ENCODE results near the gene LRRC31. TPM values are rescaled to one million over a fixed set of nuclear protein-coding genes. Genes with fewer than 3 reads are reported as not detected.

The LRRC31 gene
- total RNA-seq, 2 donors from 2014 or later, result not detected

GRCh38 chr3:169871129-169871886, 1.6 kb upstream of the LRRC31 start:
- ATAC-seq (no peak), DNase-seq (ENCODE audit: low spot score in 2 of 2) (no peak)
- Mint-ChIP-seq H3K27ac (peak overlapping the region in 1 of 2 donors; percentile 6), H3K9me3 (no peaks in the 10 kb centered on the region), H3K36me3 (no peaks in the 10 kb centered on the region)

GRCh38 chr3:169868369-169868768, 1.4 kb downstream of the LRRC31 start:
- no peak for DNase-seq (ENCODE audit: low spot score in 2 of 2)
- ATAC-seq, result no peak
- Mint-ChIP-seq H3K27ac (no peak overlapping the region), H3K9me3 (no peaks in the 10 kb centered on the region), H3K36me3 (no peaks in the 10 kb centered on the region)

GRCh38 chr3:169867584-169868210, 2.0 kb downstream of the LRRC31 start:
- no peak overlapping the region for H3K27ac Mint-ChIP-seq
- no peak for ATAC-seq
- H3K9me3 Mint-ChIP-seq, result no peaks in the 10 kb centered on the region
- no peak for DNase-seq (ENCODE audit: low spot score in 2 of 2)
- H3K36me3 Mint-ChIP-seq, result no peaks in the 10 kb centered on the region

GRCh38 chr3:169865176-169865767, 4.5 kb downstream of the LRRC31 start:
- DNase-seq (ENCODE audit: low spot score in 2 of 2), result no peak
- Mint-ChIP-seq H3K27ac (no peak overlapping the region), H3K9me3 (no peaks in the 10 kb centered on the region), H3K36me3 (no peaks in the 10 kb centered on the region)
- ATAC-seq, result peak; percentile 59 to 82

- DNase-seq (ENCODE audit: low spot score in 2 of 2) (no peak), ATAC-seq (peak; percentile 36 to 62)
- H3K36me3 Mint-ChIP-seq, result no peaks in the 10 kb centered on the region
- no peaks in the 10 kb centered on the region for H3K9me3 Mint-ChIP-seq
- no peak overlapping the region for H3K27ac Mint-ChIP-seq
Observed at GRCh38 chr3:169864270-169864669, 5.5 kb downstream of the LRRC31 start.

GRCh38 chr3:169863458-169863899, 6.3 kb downstream of the LRRC31 start:
- H3K9me3 Mint-ChIP-seq, result no peaks in the 10 kb centered on the region
- no peaks in the 10 kb centered on the region for H3K36me3 Mint-ChIP-seq
- peak; percentile 66 to 68 for DNase-seq (ENCODE audit: low spot score in 2 of 2)
- H3K27ac Mint-ChIP-seq, result no peak overlapping the region
- peak; percentile 59 to 79 for ATAC-seq

GRCh38 chr3:169861871-169862270, 7.9 kb downstream of the LRRC31 start:
- ATAC-seq, result no peak
- no peak overlapping the region for H3K27ac Mint-ChIP-seq
- no peaks in the 10 kb centered on the region for H3K36me3 Mint-ChIP-seq
- no peaks in the 10 kb centered on the region for H3K9me3 Mint-ChIP-seq
- DNase-seq (ENCODE audit: low spot score in 2 of 2), result no peak

- DNase-seq (ENCODE audit: low spot score in 2 of 2), result no peak
- ATAC-seq, result no peak
- H3K9me3 Mint-ChIP-seq, result no peaks in the 10 kb centered on the region
- no peak overlapping the region for H3K27ac Mint-ChIP-seq
- no peaks in the 10 kb centered on the region for H3K36me3 Mint-ChIP-seq
Observed at GRCh38 chr3:169857811-169858210, 11.9 kb downstream of the LRRC31 start.

GRCh38 chr3:169855514-169855913, 14.2 kb downstream of the LRRC31 start:
- Mint-ChIP-seq H3K36me3 (no peaks in the 10 kb centered on the region), H3K9me3 (no peaks in the 10 kb centered on the region), H3K27ac (no peak overlapping the region)
- no peak for DNase-seq (ENCODE audit: low spot score in 2 of 2)
- no peak for ATAC-seq

- ATAC-seq (no peak), DNase-seq (ENCODE audit: low spot score in 2 of 2) (no peak)
- H3K36me3 Mint-ChIP-seq, result no peaks in the 10 kb centered on the region
- H3K27ac Mint-ChIP-seq, result no peak overlapping the region
- no peaks in the 10 kb centered on the region for H3K9me3 Mint-ChIP-seq
Observed at GRCh38 chr3:169850618-169851017, 19.1 kb downstream of the LRRC31 start.

GRCh38 chr3:169848741-169849140, 21.0 kb downstream of the LRRC31 start:
- H3K9me3 Mint-ChIP-seq, result no peaks in the 10 kb centered on the region
- no peak overlapping the region for H3K27ac Mint-ChIP-seq
- ATAC-seq (no peak), DNase-seq (ENCODE audit: low spot score in 2 of 2) (no peak)
- no peaks in the 10 kb centered on the region for H3K36me3 Mint-ChIP-seq

GRCh38 chr3:169847896-169848295, 21.8 kb downstream of the LRRC31 start:
- no peak for ATAC-seq
- DNase-seq (ENCODE audit: low spot score in 2 of 2), result no peak
- Mint-ChIP-seq H3K36me3 (no peaks in the 10 kb centered on the region), H3K27ac (no peak overlapping the region), H3K9me3 (no peaks in the 10 kb centered on the region)

GRCh38 chr3:169846458-169847193, 23.1 kb downstream of the LRRC31 start:
- H3K36me3 Mint-ChIP-seq, result no peaks in the 10 kb centered on the region
- H3K27ac Mint-ChIP-seq, result no peak overlapping the region
- DNase-seq (ENCODE audit: low spot score in 2 of 2) (no peak), ATAC-seq (no peak)
- H3K9me3 Mint-ChIP-seq, result no peaks in the 10 kb centered on the region

GRCh38 chr3:169842960-169843359, 26.8 kb downstream of the LRRC31 start:
- DNase-seq (ENCODE audit: low spot score in 2 of 2) (no peak), ATAC-seq (no peak)
- no peak overlapping the region for H3K27ac Mint-ChIP-seq
- no peaks in the 10 kb centered on the region for H3K9me3 Mint-ChIP-seq
- no peaks in the 10 kb centered on the region for H3K36me3 Mint-ChIP-seq

GRCh38 chr3:169841171-169841570, 28.6 kb downstream of the LRRC31 start:
- no peak overlapping the region for H3K27ac Mint-ChIP-seq

GRCh38 chr3:169838511-169839030, 31.2 kb downstream of the LRRC31 start:
- Mint-ChIP-seq H3K9me3 (no peaks in the 10 kb centered on the region), H3K27ac (no peak overlapping the region), H3K36me3 (no peaks in the 10 kb centered on the region)
- ATAC-seq, result no peak
- no peak for DNase-seq (ENCODE audit: low spot score in 2 of 2)

More at GRCh38 chr3:169841171-169841570, 28.6 kb downstream of the LRRC31 start:
- no peak for DNase-seq (ENCODE audit: low spot score in 2 of 2)
- Mint-ChIP-seq H3K9me3 (no peaks in the 10 kb centered on the region), H3K36me3 (no peaks in the 10 kb centered on the region)
- ATAC-seq, result no peak

- Mint-ChIP-seq H3K9me3 (no peaks in the 10 kb centered on the region), H3K27ac (no peak overlapping the region), H3K36me3 (no peaks in the 10 kb centered on the region)
- ATAC-seq (no peak), DNase-seq (ENCODE audit: low spot score in 2 of 2) (no peak)
Observed at GRCh38 chr3:169836942-169837275, 32.8 kb downstream of the LRRC31 start.

Data from activated naive CD4-positive, alpha-beta T cell treated with anti-CD3 and anti-CD28 coated beads, Interleukin-2, amount 50 U/mL, for 72 hours (primary cell).